Endothelial cell of umbilical vein (primary cell): ENCODE measurements around the gene HGFAC. TPM values are rescaled to one million over a fixed set of nuclear protein-coding genes. Genes with fewer than 3 reads are reported as not detected.

ENCODE experiments used
- BruUV-seq: library from RNA; stranded (reverse); fragments of 400-500 nt; replicated peaks from 2 replicates; lab custom pipeline; 2021; lab: Mats Ljungman, UMichigan
- CTCF ChIA-PET: fragments of 300-600, 350-600 bp; sonication (Branson Sonifier 250); formaldehyde crosslinking; loops from one replicate; lab custom pipeline; 2021; ENCODE audit warnings: antibody characterized with exemption, inconsistent platforms; lab: Charles Lee
- POLR2A ChIA-PET: fragments of 300-600, 350-600 bp; sonication (Branson Sonifier 250); formaldehyde crosslinking; loops from one replicate; lab custom pipeline; 2021; ENCODE audit warnings: antibody characterized with exemption, inconsistent platforms; lab: Charles Lee
- DNase-seq: peaks from one replicate; pipeline ENCODE4 v3.0.0-alpha.2; 2011; ENCODE audit warnings: low read depth, low spot score
- FAIRE-seq: peaks from 2 replicates; lab custom pipeline; 2011; peaks lifted over from hg19 to GRCh38; lab: Jason Lieb, UNC
- H2AFZ ChIP-seq: 2 replicates; pipeline ENCODE4 v1.6.0; 2012; ENCODE audit warnings: low read depth, low read length, control low read depth, inconsistent platforms
- H3K27ac ChIP-seq: 2 replicates; pipeline ENCODE4 v1.5.1; 2011; ENCODE audit warnings: low read depth, mild to moderate bottlenecking, control low read depth, low read length, moderate library complexity; ENCODE audit not compliant: insufficient read depth
- H3K27me3 ChIP-seq, 2 experiments: 2 replicates each; pipeline versions ENCODE4 v1.6.0 to v1.6.1; 2011; ENCODE audit warnings: low read length in 2 of 2, mixed read lengths in 1 of 2; ENCODE audit not compliant: control insufficient read depth in 2 of 2, insufficient read depth in 2 of 2
- H3K36me3 ChIP-seq, 2 experiments: 2 replicates in 1 of 2; 3 replicates in 1 of 2; pipeline ENCODE4 v1.5.1; 2011; ENCODE audit warnings: low read length in 2 of 2, mild to moderate bottlenecking in 1 of 2, moderate library complexity in 1 of 2; ENCODE audit not compliant: control insufficient read depth in 2 of 2, insufficient read depth in 2 of 2; ENCODE audit errors: extremely low read depth in 1 of 2
- H3K4me1 ChIP-seq: 3 replicates; pipeline ENCODE4 v1.5.1; 2011; ENCODE audit warnings: mild to moderate bottlenecking, low read length; ENCODE audit not compliant: control insufficient read depth, insufficient read depth; ENCODE audit errors: extremely low read depth
- H3K4me2 ChIP-seq: 2 replicates; pipeline ENCODE4 v1.6.1; 2011; ENCODE audit warnings: low read length, control low read depth, mixed read lengths; ENCODE audit not compliant: insufficient read depth
- H3K4me3 ChIP-seq, 3 experiments: fragments of 200-600 bp in 1 of 3; sonication (generic), shearing (Covaris generic) in 1 of 3; replicated peaks in 1 of 3; 2 replicates each; pipeline ENCODE4 v1.5.1; 2011 to 2016; ENCODE audit warnings: control low read depth in 3 of 3, low read length in 3 of 3, mild to moderate bottlenecking in 2 of 3, inconsistent platforms in 1 of 3, low read depth in 1 of 3, moderate library complexity in 1 of 3; ENCODE audit not compliant: insufficient read depth in 1 of 3
- H3K79me2 ChIP-seq: 2 replicates; pipeline ENCODE4 v1.6.0; 2012; ENCODE audit warnings: low read length, inconsistent platforms; ENCODE audit not compliant: control insufficient read depth, insufficient read depth
- H3K9ac ChIP-seq: replicated peaks from 2 replicates; pipeline ENCODE3; 2011; ENCODE audit warnings: low read length, control low read depth; ENCODE audit not compliant: insufficient read depth; ENCODE audit errors: extremely low read depth
- H3K9me1 ChIP-seq: replicated peaks from 3 replicates; pipeline ENCODE4 v1.6.0; 2011; ENCODE audit warnings: mild to moderate bottlenecking, low read length; ENCODE audit not compliant: control insufficient read depth, insufficient read depth; ENCODE audit errors: extremely low read depth
- H3K9me3 ChIP-seq: replicated peaks from 2 replicates; pipeline ENCODE4 v1.5.1; 2012; ENCODE audit warnings: low read length, inconsistent platforms; ENCODE audit not compliant: control insufficient read depth, insufficient read depth
- H4K20me1 ChIP-seq: replicated peaks from 2 replicates; pipeline ENCODE3; 2011; ENCODE audit warnings: mild to moderate bottlenecking, low read length; ENCODE audit not compliant: control insufficient read depth, insufficient read depth; ENCODE audit errors: extremely low read depth
- EZH2 ChIP-seq: IDR thresholded peaks from 2 replicates; pipeline ENCODE4 v1.6.1; 2012; ENCODE audit warnings: borderline replicate concordance, low read depth, mild to moderate bottlenecking, moderate library complexity, low read length, inconsistent platforms; ENCODE audit not compliant: severe bottlenecking
- FOS ChIP-seq: IDR thresholded peaks from 2 replicates; pipeline ENCODE4 v1.6.1; 2011; ENCODE audit warnings: mild to moderate bottlenecking, low read length, moderate library complexity, borderline replicate concordance; ENCODE audit not compliant: insufficient read depth
- GATA2 ChIP-seq: IDR thresholded peaks from 2 replicates; pipeline ENCODE4 v1.7.0; 2011; ENCODE audit warnings: low read depth, mild to moderate bottlenecking, moderate library complexity, mixed read lengths, low read length; ENCODE audit not compliant: insufficient read length, insufficient read depth
- JUN ChIP-seq: IDR thresholded peaks from 2 replicates; pipeline ENCODE4 v1.6.1; 2011; ENCODE audit warnings: borderline replicate concordance, low read depth; ENCODE audit not compliant: insufficient read length, insufficient read depth
- MYC ChIP-seq: IDR thresholded peaks from one replicate; pipeline ENCODE4 v1.6.1; 2011; ENCODE audit warnings: mild to moderate bottlenecking, low read depth, low read length
- POLR2A ChIP-seq: IDR thresholded peaks from 2 replicates; pipeline ENCODE4 v1.6.1; 2012; ENCODE audit warnings: low read depth, mild to moderate bottlenecking, control low read depth, low read length
- POLR2AphosphoS5 ChIP-seq: IDR thresholded peaks from 2 replicates; pipeline ENCODE4 v1.6.1; 2012; ENCODE audit warnings: low read depth, mild to moderate bottlenecking, control low read depth, low read length, moderate library complexity; ENCODE audit not compliant: insufficient read depth
- dilution Hi-C: fragments of 300-500 bp; cut with MboI; formaldehyde crosslinking; loops from one replicate; pipeline ENCODE4 v1.15.0; 2019; ENCODE audit warnings: low sequenced_read_pairs; ENCODE audit not compliant: extremely low pct_ligation_motif_present
- intact Hi-C: fragments of 100-400 bp; cut with micrococcal nuclease; formaldehyde crosslinking; loops from one replicate; pipeline ENCODE4 v1.10.0; 2022
- polyA plus RNA-seq, 4 experiments: library from polyadenylated mRNA; depleted of rRNA in 3 of 4; stranded (reverse) in 3 of 4; unstranded in 1 of 4; fragments of >200 nt; gene quantifications; 2 replicates each; pipeline versions ENCODE4 v1.2.1 to v1.2.3, GENCODE V29; 2011 to 2012; ENCODE audit warnings: missing spikeins in 1 of 4
- total RNA-seq: library from RNA; stranded (reverse); gene quantifications from 2 replicates; pipeline ENCODE4 v1.2.3, GENCODE V29; 2021
- TF ChIP-seq, protein P1 (sequence below): IDR thresholded peaks from 2 replicates; pipeline ENCODE4 v1.6.1; 2011; ENCODE audit not compliant: insufficient read depth, insufficient read length
- TF ChIP-seq, protein P2 (sequence below), 2 donors: IDR thresholded peaks; 1 replicate in 1 of 2; 2 replicates in 1 of 2; pipeline ENCODE4 v1.5.1; 2011; ENCODE audit warnings: low read length in 2 of 2, mild to moderate bottlenecking in 2 of 2, moderate library complexity in 2 of 2, control low read depth in 1 of 2, inconsistent platforms in 1 of 2, low read depth in 1 of 2; ENCODE audit not compliant: insufficient read depth in 1 of 2; ENCODE audit errors: extremely low read depth in 1 of 2

Gene HGFAC
- total and polyA plus RNA-seq, 2 donors (not counting 3 experiments of a cell fraction or from before 2014, with no cell fraction given), result 0.36 to 0.49 TPM

DNA sequence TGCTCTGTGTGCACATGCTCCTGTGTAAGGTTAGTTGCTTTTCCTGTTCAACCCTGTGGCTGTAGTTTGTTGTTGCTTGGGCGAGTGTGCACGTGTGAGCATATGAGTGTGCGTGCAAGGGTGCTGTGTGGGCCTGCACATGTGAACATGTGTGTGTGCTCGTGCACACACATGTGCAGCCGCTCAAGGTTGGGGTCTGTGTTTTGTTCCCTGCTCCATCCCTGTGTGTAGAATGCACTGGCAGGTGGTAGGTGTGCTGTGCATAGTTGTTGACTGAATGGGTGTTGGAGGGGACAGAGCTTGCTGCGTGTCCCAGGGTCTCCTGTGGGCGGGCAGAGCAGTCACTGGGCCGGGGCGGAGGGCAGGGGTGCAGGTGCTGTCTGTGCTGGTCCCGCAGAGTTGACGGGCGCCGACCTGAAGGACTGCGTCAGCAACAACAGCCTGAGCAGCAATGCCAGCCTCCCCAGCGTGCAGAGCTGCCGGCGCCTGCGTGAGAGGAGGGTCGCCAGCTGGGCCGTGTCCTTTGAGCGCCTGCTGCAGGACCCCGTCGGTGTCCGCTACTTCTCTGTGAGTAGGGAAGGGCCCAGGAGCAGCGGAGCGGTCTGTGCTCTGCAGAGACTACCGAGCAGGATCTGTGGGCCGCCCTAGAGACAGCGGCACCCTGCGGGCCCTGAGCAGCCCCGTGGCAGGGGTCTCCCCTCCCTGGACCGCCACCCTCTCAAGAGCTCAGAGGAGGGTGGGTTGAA, 27.9 kb upstream of the HGFAC start:
- POLR2A ChIA-PET, result interaction anchor here (0.6 kb wide), 1 partner anchor 465 kb away, joined by 3 read pairs; no protein-coding TSS in a partner anchor
- H3K4me3 ChIP-seq, result no peak overlapping the region
- no peak overlapping the region for H3K27ac ChIP-seq
- no peaks in the 10 kb centered on the region for H3K9me1 ChIP-seq
- CTCF ChIA-PET, result interaction anchor here (0.6 kb wide), 1 partner anchor 68 kb away, joined by 3 read pairs; no protein-coding TSS in a partner anchor
- FAIRE-seq, result no peak
- no peaks in the 10 kb centered on the region for H3K27me3 ChIP-seq
- H3K36me3 ChIP-seq, result peaks cover 0 to 27% of the 10 kb centered on the region in 2 experiments
- H3K9me3 ChIP-seq, result no peaks in the 10 kb centered on the region
- no peak for DNase-seq
- intact Hi-C loops, result no loop called here
- no peaks in the 10 kb centered on the region for H4K20me1 ChIP-seq
- BruUV-seq, result no TSS peak
- TF ChIP-seq POLR2A (no peak), MYC (no peak), JUN (no peak), GATA2 (no peak), FOS (no peak), EZH2 (no peak), POLR2AphosphoS5 (no peak)
- TF ChIP-seq, protein P1, sequence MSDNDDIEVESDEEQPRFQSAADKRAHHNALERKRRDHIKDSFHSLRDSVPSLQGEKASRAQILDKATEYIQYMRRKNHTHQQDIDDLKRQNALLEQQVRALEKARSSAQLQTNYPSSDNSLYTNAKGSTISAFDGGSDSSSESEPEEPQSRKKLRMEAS, result no peak
- TF ChIP-seq, protein P2, sequence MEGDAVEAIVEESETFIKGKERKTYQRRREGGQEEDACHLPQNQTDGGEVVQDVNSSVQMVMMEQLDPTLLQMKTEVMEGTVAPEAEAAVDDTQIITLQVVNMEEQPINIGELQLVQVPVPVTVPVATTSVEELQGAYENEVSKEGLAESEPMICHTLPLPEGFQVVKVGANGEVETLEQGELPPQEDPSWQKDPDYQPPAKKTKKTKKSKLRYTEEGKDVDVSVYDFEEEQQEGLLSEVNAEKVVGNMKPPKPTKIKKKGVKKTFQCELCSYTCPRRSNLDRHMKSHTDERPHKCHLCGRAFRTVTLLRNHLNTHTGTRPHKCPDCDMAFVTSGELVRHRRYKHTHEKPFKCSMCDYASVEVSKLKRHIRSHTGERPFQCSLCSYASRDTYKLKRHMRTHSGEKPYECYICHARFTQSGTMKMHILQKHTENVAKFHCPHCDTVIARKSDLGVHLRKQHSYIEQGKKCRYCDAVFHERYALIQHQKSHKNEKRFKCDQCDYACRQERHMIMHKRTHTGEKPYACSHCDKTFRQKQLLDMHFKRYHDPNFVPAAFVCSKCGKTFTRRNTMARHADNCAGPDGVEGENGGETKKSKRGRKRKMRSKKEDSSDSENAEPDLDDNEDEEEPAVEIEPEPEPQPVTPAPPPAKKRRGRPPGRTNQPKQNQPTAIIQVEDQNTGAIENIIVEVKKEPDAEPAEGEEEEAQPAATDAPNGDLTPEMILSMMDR (IDR thresholded peaks at IDR 0.05; ENCODE audit: extremely low read depth in 1 of 2, insufficient read depth in 1 of 2, low read depth in 1 of 2, low read length in 2 of 2), result no peak
- peaks cover 2% of the 10 kb centered on the region for H3K79me2 ChIP-seq
- dilution Hi-C loops, result no loop called here
- no peaks in the 10 kb centered on the region for H3K4me1 ChIP-seq
- H3K4me2 ChIP-seq, result no peak overlapping the region
- H3K9ac ChIP-seq, result no peak overlapping the region
- H2AFZ ChIP-seq, result no peak overlapping the region
